ENCODE measurements around the gene LTBP2. TPM values are rescaled to one million over a fixed set of nuclear protein-coding genes. Genes with fewer than 3 reads are reported as not detected.

The LTBP2 gene
- total and polyA plus RNA-seq, 2 experiments from 2014 or later, result 7.6 to 8.6 TPM

DNA sequence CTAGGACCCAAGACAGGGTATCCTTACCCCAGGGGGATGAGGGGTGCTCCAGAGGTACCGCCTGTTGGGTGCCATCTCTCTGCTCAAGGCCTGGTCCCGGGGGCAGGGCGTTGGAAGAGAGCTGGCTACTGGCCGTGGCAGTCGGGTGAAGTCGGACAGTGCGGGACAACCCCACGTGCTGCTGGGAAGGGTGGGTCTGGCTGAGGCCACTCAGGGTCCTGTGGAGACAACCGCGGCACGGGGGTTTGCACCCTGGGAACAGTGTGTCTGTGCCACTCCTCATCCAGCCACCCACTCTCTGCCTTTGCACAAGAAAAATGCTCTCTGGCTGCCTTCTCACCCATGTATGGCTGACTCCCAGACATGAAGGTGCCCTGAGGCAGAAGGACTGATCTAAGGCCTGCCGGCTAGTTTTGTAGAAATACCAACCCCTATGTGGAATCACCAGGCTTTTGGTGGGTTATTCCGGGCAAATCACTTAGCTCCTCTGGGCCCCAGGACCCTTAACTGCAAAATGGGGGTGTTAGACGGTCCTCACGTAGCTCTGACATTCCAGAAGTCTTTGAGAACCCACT is 56.5 kb downstream of the LTBP2 start:
- Histone ChIP-seq H3K36me3 (replicated peaks; ENCODE audit: insufficient read depth, low read depth) (no peaks in the 10 kb centered on the region), H3K27me3 (no peaks in the 10 kb centered on the region), H3K4me3 (no peak overlapping the region), H3K27ac (no peak overlapping the region), H3K4me1 (ENCODE audit: insufficient read depth) (no peaks in the 10 kb centered on the region), H3K79me2 (no peaks in the 10 kb centered on the region), H2AFZ (no peak overlapping the region), H3K9me2 (replicated peaks; ENCODE audit: insufficient read depth) (no peaks in the 10 kb centered on the region), H3K4me2 (no peak overlapping the region), H4K20me1 (ENCODE audit: insufficient read depth, poor library complexity, severe bottlenecking) (no peaks in the 10 kb centered on the region), H3K9me3 (ENCODE audit: low read depth) (no peaks in the 10 kb centered on the region)
- TF ChIP-seq CTCF (IDR thresholded peaks at IDR 0.05; ENCODE audit: poor library complexity) (no peak), EZH2phosphoT487 (IDR thresholded peaks at IDR 0.05; ENCODE audit: low read depth, severe bottlenecking, unreplicated experiment) (no peak), EZH2 (IDR thresholded peaks at IDR 0.05; ENCODE audit: borderline replicate concordance) (no peak)
- DNase-seq (ENCODE audit: low spot score), result no peak
- 92% methylated on average over 15 of the region's 15 CpGs for WGBS (ENCODE audit: low lambda C conversion rate, missing lambda C conversion rate)

GRCh38 chr14:74554742-74555362 is 57.2 kb downstream of the LTBP2 start:
- H3K9me2 ChIP-seq (replicated peaks; ENCODE audit: insufficient read depth), result no peaks in the 10 kb centered on the region
- H3K27me3 ChIP-seq, result no peaks in the 10 kb centered on the region
- H3K4me1 ChIP-seq (ENCODE audit: insufficient read depth), result no peaks in the 10 kb centered on the region
- H3K36me3 ChIP-seq (replicated peaks; ENCODE audit: insufficient read depth, low read depth), result no peaks in the 10 kb centered on the region
- H3K9me3 ChIP-seq (ENCODE audit: low read depth), result no peaks in the 10 kb centered on the region
- no peak overlapping the region for H3K27ac ChIP-seq
- H3K79me2 ChIP-seq, result no peaks in the 10 kb centered on the region
- H2AFZ ChIP-seq, result no peak overlapping the region
- TF ChIP-seq CTCF (IDR thresholded peaks at IDR 0.05; ENCODE audit: poor library complexity), result no peak
- no peak for TF ChIP-seq EZH2phosphoT487 (IDR thresholded peaks at IDR 0.05; ENCODE audit: low read depth, severe bottlenecking, unreplicated experiment)
- no peak for TF ChIP-seq EZH2 (IDR thresholded peaks at IDR 0.05; ENCODE audit: borderline replicate concordance)
- no peak overlapping the region for H3K4me2 ChIP-seq
- no peak for DNase-seq (ENCODE audit: low spot score)
- H4K20me1 ChIP-seq (ENCODE audit: insufficient read depth, poor library complexity, severe bottlenecking), result no peaks in the 10 kb centered on the region
- H3K4me3 ChIP-seq, result no peak overlapping the region
- 91% methylated on average over 7 of the region's 8 CpGs for WGBS (ENCODE audit: low lambda C conversion rate, missing lambda C conversion rate)

DNA sequence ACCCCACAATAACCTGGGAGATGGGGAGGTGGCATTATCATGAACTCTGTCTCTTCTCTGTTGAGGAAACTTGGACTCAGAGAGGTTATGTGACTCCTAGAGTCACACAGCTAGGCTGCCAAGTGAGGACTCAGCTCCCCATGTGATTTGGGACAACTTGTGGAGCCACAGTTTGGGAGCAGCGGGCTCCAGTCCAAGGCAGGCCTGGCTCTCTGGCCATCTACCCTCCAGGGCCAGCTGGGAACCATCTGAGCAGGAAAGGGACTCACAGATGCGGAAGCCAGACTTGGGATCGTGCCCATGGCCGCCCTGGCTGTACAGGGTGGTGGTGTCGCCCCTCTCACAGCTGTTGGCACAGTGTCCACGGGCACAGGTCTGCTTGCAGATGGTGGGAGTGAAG is 59.4 kb downstream of the LTBP2 start:
- TF ChIP-seq EZH2phosphoT487 (IDR thresholded peaks at IDR 0.05; ENCODE audit: low read depth, severe bottlenecking, unreplicated experiment) (no peak), CTCF (IDR thresholded peaks at IDR 0.05; ENCODE audit: poor library complexity) (no peak), EZH2 (IDR thresholded peaks at IDR 0.05; ENCODE audit: borderline replicate concordance) (no peak)
- 79% methylated on average over 6 of the region's 6 CpGs for WGBS (ENCODE audit: low lambda C conversion rate, missing lambda C conversion rate)
- H4K20me1 ChIP-seq (ENCODE audit: insufficient read depth, poor library complexity, severe bottlenecking), result no peaks in the 10 kb centered on the region
- H3K79me2 ChIP-seq, result no peaks in the 10 kb centered on the region
- H3K4me3 ChIP-seq, result no peak overlapping the region
- H3K9me2 ChIP-seq (replicated peaks; ENCODE audit: insufficient read depth), result no peaks in the 10 kb centered on the region
- H3K36me3 ChIP-seq (replicated peaks; ENCODE audit: insufficient read depth, low read depth), result no peaks in the 10 kb centered on the region
- H2AFZ ChIP-seq, result no peak overlapping the region
- H3K4me1 ChIP-seq (ENCODE audit: insufficient read depth), result peaks cover 7% of the 10 kb centered on the region
- DNase-seq (ENCODE audit: low spot score), result no peak
- no peaks in the 10 kb centered on the region for H3K9me3 ChIP-seq (ENCODE audit: low read depth)
- H3K4me2 ChIP-seq, result no peak overlapping the region
- H3K27ac ChIP-seq, result no peak overlapping the region
- H3K27me3 ChIP-seq, result no peaks in the 10 kb centered on the region

All from hepatocyte (in vitro differentiated cells).